Aorta (tissue), 5 donors: ENCODE measurements around the gene SULT1A2. TPM values are rescaled to one million over a fixed set of nuclear protein-coding genes. Genes with fewer than 3 reads are reported as not detected.
A peak's percentile ranks its signal among the peaks of the same experiment; 100 is the strongest.

ENCODE experiments used
- ATAC-seq: fragments of 200-7000 bp; cut with Tn5 transposase; one replicate; pipeline ENCODE4 v1.9.1; 2022; ENCODE audit warnings: moderate library complexity; ENCODE audit not compliant: low FRiP score
- DNase-seq, 2 donors: peaks; one replicate each; pipeline ENCODE4 v3.0.0-alpha.2; 2020
- H3K27ac ChIP-seq, 2 donors: one replicate each; pipeline ENCODE4 v1.5.1; 2013; ENCODE audit warnings: low read length in 2 of 2, mild to moderate bottlenecking in 2 of 2, moderate library complexity in 2 of 2, control low read depth in 1 of 2, inconsistent platforms in 1 of 2, low read depth in 1 of 2
- H3K27me3 ChIP-seq, 2 donors: one replicate each; pipeline ENCODE4 v1.6.1; 2013; ENCODE audit warnings: control low read depth in 1 of 2, low read length in 1 of 2, mild to moderate bottlenecking in 1 of 2, moderate library complexity in 1 of 2; ENCODE audit not compliant: insufficient read depth in 2 of 2, control insufficient read depth in 1 of 2
- H3K36me3 ChIP-seq, 2 donors: one replicate each; pipeline ENCODE4 v1.6.1; 2013; ENCODE audit warnings: control low read depth in 1 of 2, low read length in 1 of 2, mild to moderate bottlenecking in 1 of 2; ENCODE audit not compliant: insufficient read depth in 2 of 2, control insufficient read depth in 1 of 2
- H3K4me1 ChIP-seq, 2 donors: one replicate each; pipeline ENCODE4 v1.6.1; 2013; ENCODE audit warnings: low read length in 2 of 2, control low read depth in 1 of 2, mild to moderate bottlenecking in 1 of 2, moderate library complexity in 1 of 2; ENCODE audit not compliant: insufficient read depth in 2 of 2, control insufficient read depth in 1 of 2
- H3K4me3 ChIP-seq, 2 donors: one replicate each; pipeline ENCODE4 v1.5.1; 2013; ENCODE audit warnings: low read length in 2 of 2, control low read depth in 1 of 2, mild to moderate bottlenecking in 1 of 2
- H3K9me3 ChIP-seq: one replicate; pipeline ENCODE4 v1.6.1; 2013; ENCODE audit warnings: mild to moderate bottlenecking, low read length; ENCODE audit not compliant: control insufficient read depth
- WGBS, 2 donors: extraction: QIAGEN DNeasy Blood & Tissue Kit; methylation state at CpG; one replicate each; pipeline ENCODE4 v1.1.7; 2013; 5-methylcytosine and 5-hydroxymethylcytosine counted together
- intact Hi-C, 2 donors: fragments of 100-400 bp; cut with DNase I; formaldehyde crosslinking; loops; one replicate each; pipeline versions ENCODE4 v1.14.2 to v1.15.0; 2022
- polyA plus RNA-seq, 2 donors: library from polyadenylated mRNA; stranded (reverse); fragments of 200-250 nt; gene quantifications; one replicate each; pipeline ENCODE4 v1.2.3, GENCODE V29; 2013
- total RNA-seq, 2 donors: library from RNA; stranded (reverse); fragmentation: NEBNext Ultra II Directional; extraction: Animal tissue kit (Norgen Biotek cat#: 25700); gene quantifications; one replicate each; pipeline ENCODE4 v1.2.1, GENCODE V29; 2021
- donor health status: healthy with polysubstance abuse.
- donor health status: Bipolar disorder and iron deficiency.
- donor health status: DM: no; HTN: no; CAD: no.
- donor health status: DM: no; HTN: no; CAD: no.
- donor health status: DM: yes; HTN: yes; CAD: no.

Gene SULT1A2
- total and polyA plus RNA-seq, 4 donors, result 0.81 to 9.8 (median 1.8) TPM; not detected in 1

DNA sequence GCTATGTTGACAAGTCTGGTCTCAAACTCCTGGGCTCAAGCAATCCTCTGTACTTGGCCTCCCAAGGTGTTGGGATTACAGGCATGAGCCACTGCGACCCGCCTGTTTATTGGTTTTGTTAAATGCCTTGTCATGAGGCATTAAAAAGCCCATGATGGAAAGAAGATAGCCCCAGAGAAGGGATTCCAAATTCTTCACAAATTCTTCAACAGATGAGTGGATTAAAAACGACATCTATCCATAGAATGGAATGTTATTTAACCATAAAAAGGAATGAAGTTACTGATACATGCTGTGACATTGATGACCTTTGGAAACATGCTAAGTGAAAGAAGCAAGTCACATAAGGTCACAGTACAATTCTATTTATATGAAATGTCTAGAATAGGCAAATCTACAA lies 38.4 kb downstream of the SULT1A2 start:
- H3K36me3 ChIP-seq, result peaks cover 0 to 3% of the 10 kb centered on the region in 2 donors

DNA sequence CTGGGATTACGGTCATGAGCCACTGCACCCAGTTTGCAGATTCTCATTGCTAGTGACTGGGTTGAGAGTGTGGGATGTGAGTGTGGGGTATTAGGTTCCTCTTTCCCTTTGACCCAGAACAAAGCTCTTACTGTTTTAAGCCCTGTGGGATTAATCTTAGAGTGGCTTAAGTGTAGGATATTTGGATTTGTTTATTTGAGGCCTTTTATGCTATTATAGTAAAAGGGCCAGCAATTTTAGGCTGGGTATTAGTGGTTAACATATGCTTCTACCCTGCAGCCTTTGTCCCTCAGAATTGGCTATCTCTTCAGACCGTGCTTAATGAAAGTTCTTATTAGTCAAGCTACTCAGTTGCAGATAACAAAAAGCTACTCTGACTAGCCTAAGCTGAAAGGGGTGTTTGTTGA lies 39.9 kb downstream of the SULT1A2 start:
- peaks cover 0 to 3% of the 10 kb centered on the region in 2 donors for H3K4me1 ChIP-seq
- ATAC-seq, result no peak
- no peak for DNase-seq
- H3K4me3 ChIP-seq, result no peak overlapping the region
- H3K27me3 ChIP-seq, result no peaks in the 10 kb centered on the region
- no peak overlapping the region for H3K27ac ChIP-seq
- WGBS, 2 donors, result 87 to 94% methylated on average over 2 of the region's 2 CpGs
- H3K36me3 ChIP-seq, result no peaks in the 10 kb centered on the region
- no peaks in the 10 kb centered on the region for H3K9me3 ChIP-seq
- intact Hi-C loops, result no loop called here

More for the DNA sequence above, 38.4 kb downstream of the SULT1A2 start:
- intact Hi-C loops, result no loop called here
- 73 to 81% methylated on average over 3 of the region's 3 CpGs for WGBS, 2 donors
- Histone ChIP-seq H3K27ac (no peak overlapping the region), H3K27me3 (no peaks in the 10 kb centered on the region), H3K4me3 (no peak overlapping the region), H3K4me1 (peaks cover 0 to 3% of the 10 kb centered on the region in 2 donors), H3K9me3 (no peaks in the 10 kb centered on the region)
- DNase-seq (no peak), ATAC-seq (no peak)

DNA sequence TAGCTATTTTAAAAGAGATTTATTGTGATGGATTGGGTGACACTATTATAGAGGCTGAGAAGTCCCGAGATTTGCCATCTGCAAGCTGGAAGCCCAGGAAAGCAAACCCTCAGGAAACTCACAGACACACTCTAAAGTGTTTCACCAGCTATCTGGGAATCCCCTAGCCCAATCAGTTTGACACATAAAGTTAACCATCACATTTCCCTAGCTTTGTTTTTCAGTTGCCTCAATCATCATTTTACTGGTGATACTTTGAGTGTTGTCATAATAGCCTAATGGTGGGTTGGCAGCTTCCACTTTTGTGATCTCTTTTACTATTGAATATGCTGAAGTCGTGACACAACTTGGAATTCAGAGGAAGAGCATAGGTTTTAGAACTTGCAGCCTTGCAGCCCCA lies 41.3 kb downstream of the SULT1A2 start:
- WGBS, 2 donors, result 89 to 91% methylated on average over 2 of the region's 2 CpGs
- no peak overlapping the region for H3K4me3 ChIP-seq
- intact Hi-C loops, result no loop called here
- no peak for DNase-seq
- H3K36me3 ChIP-seq, result no peaks in the 10 kb centered on the region
- H3K9me3 ChIP-seq, result no peaks in the 10 kb centered on the region
- ATAC-seq, result no peak
- no peak overlapping the region for H3K27ac ChIP-seq
- H3K27me3 ChIP-seq, result no peaks in the 10 kb centered on the region
- H3K4me1 ChIP-seq, result peaks cover 0 to 3% of the 10 kb centered on the region in 2 donors

DNA sequence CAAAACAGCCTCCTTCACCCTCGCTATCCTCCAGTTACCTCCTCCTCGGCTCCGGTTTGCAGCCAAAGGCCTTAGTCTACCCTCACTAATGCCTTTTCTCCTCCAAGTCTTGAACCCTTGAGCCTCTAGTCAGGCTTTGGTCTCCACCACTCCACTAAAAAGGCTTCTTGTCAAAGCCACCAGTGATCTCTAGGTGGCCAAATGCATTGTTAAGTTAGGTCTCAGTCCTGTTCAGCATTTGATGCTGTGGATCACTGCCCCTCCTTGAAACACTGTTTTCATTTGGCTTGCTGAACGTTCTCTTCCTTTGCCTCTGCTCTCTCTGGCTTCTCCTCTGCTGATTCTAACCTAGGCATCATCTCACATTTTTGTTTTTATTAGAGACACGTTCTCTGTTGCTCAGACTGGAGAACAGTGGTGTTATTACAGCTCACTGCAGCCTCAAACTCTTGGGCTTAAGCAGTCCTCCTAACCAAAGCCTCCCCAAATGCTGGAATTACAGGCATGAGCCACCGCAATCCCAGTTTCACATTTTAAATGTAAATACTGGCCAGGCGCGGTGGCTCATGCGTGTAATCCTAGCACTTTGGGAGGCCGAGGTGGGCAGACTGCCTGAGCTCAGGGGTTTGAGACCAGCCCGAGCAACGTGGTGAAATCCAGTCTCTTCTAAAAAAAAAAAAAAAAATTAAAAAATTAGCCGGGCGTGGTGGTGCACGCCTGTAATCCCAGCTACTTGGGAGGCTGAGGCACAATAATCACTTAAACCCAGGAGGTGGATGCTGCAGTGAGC lies 42.0 kb downstream of the SULT1A2 start:
- ATAC-seq, result no peak
- H3K27ac ChIP-seq, result no peak overlapping the region
- no peaks in the 10 kb centered on the region for H3K27me3 ChIP-seq
- peaks cover 0 to 3% of the 10 kb centered on the region in 2 donors for H3K4me1 ChIP-seq
- no peak for DNase-seq
- no peaks in the 10 kb centered on the region for H3K9me3 ChIP-seq
- WGBS, 2 donors, result 82 to 83% methylated on average over 15 of the region's 15 CpGs
- no peaks in the 10 kb centered on the region for H3K36me3 ChIP-seq
- intact Hi-C loops, result loop anchor here (5.0 kb wide), 1 partner anchor 63 kb away; the partner anchor contains the start of genes APOBR (in 2 of the 2) and CLN3 (in 2 of the 2)
- peak overlapping the region; percentile 37 to 54 for H3K4me3 ChIP-seq

DNA sequence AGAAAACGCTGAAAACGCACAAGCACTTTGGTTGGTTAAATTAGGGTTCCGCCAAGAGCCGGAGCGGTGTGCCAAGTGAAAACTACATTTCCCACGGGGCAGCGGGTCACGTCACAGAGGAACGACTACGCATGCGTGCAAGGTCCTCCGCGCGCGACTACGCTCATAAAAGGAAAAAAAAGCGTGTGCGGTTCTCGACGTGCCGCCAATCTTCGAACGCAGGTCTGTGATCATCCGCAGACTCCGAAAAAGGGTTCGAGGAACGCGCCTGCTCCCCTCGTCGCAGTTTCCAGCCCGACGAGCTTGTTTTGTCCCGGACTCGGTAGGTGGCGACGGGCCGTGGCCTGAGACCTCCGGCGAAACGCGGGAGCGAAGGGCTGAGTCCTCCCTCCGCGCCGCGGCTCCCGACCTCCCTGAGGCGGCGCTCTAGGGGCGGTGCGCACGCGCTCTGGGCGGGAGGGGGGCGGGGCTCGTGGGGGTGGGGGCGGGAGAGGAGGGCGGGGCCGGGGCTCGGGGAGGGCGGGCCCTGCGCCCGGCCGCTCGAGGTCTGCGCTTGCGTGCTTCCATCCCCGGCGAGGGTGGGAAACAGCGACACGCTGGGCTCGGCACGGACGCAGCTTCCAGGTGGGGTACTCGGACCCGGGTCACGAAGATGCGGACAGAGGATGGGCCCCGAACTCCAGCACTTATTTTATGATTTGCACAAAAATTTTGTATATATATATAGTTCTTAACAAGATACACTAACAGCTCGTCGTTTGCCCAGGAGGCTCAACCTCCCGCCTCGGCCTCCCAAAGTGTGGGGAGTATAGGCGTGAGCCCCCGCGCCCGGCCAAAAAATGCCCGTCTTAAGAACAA lies 42.8 kb downstream of the SULT1A2 start, which contains the start of gene SGF29:
SGF29 (plus strand) TSS at position 145 of the 858 bp plus-strand sequence. CDS start 27,150 bp downstream, outside the sequence.
- peak; percentile 98 for ATAC-seq
- Histone ChIP-seq H3K9me3 (no peaks in the 10 kb centered on the region), H3K4me1 (peaks cover 0 to 3% of the 10 kb centered on the region in 2 donors), H3K36me3 (no peaks in the 10 kb centered on the region), H3K27me3 (no peaks in the 10 kb centered on the region), H3K4me3 (peak within 1 kb of the TSS; percentile 37 to 54), H3K27ac (peak within 1 kb of the TSS in 1 of 2 donors; percentile 98)
- intact Hi-C loops, result loop anchor here (5.0 kb wide), 1 partner anchor 62 kb away; the partner anchor contains the start of genes APOBR (in 2 of the 2) and CLN3 (in 2 of the 2)
- peak; percentile 96 to 98 for DNase-seq
- 1% methylated on average over 60 to 88 of the region's 88 CpGs for WGBS, 2 donors

DNA sequence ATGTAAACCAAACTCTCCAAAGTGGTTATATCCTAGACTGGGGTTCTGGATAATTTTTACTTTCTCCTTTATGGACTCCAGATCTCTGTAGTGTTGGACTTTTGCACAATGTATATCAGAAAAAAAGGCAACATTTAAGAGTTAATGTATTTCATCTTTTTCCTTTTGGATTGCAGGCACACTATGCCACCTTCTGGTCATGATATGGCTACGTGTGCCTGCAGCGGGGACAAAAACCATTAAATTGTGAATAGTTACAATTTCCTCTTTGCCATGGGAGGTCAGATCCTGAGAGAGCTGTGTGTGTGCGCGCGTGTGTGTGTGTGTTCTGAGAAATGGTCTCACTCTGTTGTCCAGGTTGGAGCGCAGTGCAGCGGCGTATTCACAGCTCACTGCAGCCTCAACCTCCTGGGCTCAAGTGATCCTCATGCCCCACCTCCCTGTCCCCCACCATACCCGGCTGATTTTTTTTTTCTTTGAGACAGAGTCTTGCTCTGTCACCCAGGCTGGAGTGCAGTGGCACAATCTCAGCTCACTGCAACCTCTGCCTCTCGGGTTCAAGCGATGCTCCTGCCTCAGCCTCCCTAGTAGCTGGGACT lies 47.5 kb downstream of the SULT1A2 start:
- no peaks in the 10 kb centered on the region for H3K27me3 ChIP-seq
- no peaks in the 10 kb centered on the region for H3K9me3 ChIP-seq
- no peak overlapping the region for H3K27ac ChIP-seq
- H3K4me3 ChIP-seq, result no peak overlapping the region
- DNase-seq, result no peak
- no peaks in the 10 kb centered on the region for H3K4me1 ChIP-seq
- H3K36me3 ChIP-seq, result no peaks in the 10 kb centered on the region
- ATAC-seq, result no peak
- 45 to 53% methylated on average over 11 of the region's 11 CpGs for WGBS, 2 donors
- intact Hi-C loops, result no loop called here

DNA sequence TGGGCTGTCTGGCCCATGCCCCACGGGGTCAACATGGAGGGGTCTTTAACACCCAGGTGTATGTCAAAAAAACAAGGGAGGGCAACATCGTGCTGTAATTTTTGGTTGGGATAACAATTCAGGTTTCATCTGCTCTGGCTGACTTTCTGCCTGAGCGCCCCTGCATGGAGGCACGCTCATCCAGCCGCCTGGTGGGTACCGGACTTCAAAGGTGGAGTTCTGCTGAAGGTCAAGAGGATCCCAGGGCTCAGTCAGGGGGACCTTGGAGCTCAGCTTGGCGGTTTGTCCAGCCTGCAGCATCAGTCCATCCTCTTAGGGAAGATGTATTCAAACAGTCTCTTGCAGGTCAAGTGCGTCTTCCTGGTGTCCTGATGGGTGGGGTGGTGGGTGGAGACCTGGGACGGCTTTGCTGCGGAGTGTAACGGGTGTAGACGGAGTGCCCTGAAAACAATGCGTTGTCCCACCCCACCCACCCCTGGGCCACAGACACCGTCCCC lies 48.5 kb downstream of the SULT1A2 start:
- no peaks in the 10 kb centered on the region for H3K36me3 ChIP-seq
- H3K4me1 ChIP-seq, result no peaks in the 10 kb centered on the region
- 73 to 81% methylated on average over 14 of the region's 14 CpGs for WGBS, 2 donors
- ATAC-seq, result no peak
- H3K27me3 ChIP-seq, result no peaks in the 10 kb centered on the region
- no peaks in the 10 kb centered on the region for H3K9me3 ChIP-seq
- intact Hi-C loops, result no loop called here
- no peak overlapping the region for H3K4me3 ChIP-seq
- H3K27ac ChIP-seq, result no peak overlapping the region
- no peak for DNase-seq

DNA sequence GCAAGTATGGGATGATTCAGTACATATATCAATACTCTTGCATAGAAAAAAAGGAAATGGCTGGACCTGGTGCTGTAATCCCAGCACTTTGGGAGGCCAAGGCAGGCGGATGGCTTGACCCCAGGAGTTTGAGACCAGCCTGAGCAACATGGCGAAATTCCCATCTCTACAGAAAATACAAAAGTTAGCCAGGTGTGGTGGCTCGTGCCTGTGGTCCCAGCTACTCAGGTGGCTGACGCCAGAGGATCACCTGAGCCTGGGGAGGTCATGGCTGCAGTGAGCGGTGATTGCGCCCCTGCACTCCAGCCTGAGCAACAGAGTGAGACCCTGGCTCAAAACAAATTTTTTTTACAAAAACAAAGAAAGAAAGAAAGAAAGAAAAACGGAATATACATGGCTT lies 50.2 kb downstream of the SULT1A2 start:
- ATAC-seq (no peak), DNase-seq (no peak)
- Histone ChIP-seq H3K4me3 (no peak overlapping the region), H3K27ac (no peak overlapping the region), H3K4me1 (no peaks in the 10 kb centered on the region), H3K36me3 (no peaks in the 10 kb centered on the region), H3K9me3 (no peaks in the 10 kb centered on the region), H3K27me3 (no peaks in the 10 kb centered on the region)
- WGBS, 2 donors, result 77 to 85% methylated on average over 7 of the region's 7 CpGs
- intact Hi-C loops, result no loop called here
